HFFc6 (cell line): ENCODE results near the gene IGFBP6. TPM values are rescaled to one million over a fixed set of nuclear protein-coding genes. Genes with fewer than 3 reads are reported as not detected.

Experiments
- DNase-seq: peaks from one replicate; pipeline ENCODE4 v3.0.0-alpha.2; 2018
- H3K27ac Mint-ChIP-seq: 2 replicates; pipeline ENCODE4 v1.8.0; 2020; ENCODE audit warnings: mild to moderate bottlenecking, mixed read lengths
- H3K27me3 Mint-ChIP-seq: 2 replicates; pipeline ENCODE4 v1.8.0; 2021; ENCODE audit warnings: mild to moderate bottlenecking, moderate library complexity, mixed read lengths; ENCODE audit not compliant: insufficient read depth
- H3K36me3 Mint-ChIP-seq: 2 replicates; pipeline ENCODE4 v1.8.0; 2021; ENCODE audit warnings: low read depth, mixed read lengths
- H3K4me1 Mint-ChIP-seq: 2 replicates; pipeline ENCODE4 v1.8.0; 2020; ENCODE audit warnings: low read depth, mixed read lengths
- H3K4me3 Mint-ChIP-seq: 2 replicates; pipeline ENCODE4 v1.8.0; 2020; ENCODE audit warnings: mild to moderate bottlenecking, moderate library complexity, mixed read lengths
- H3K9me3 Mint-ChIP-seq: 2 replicates; pipeline ENCODE4 v1.8.0; 2020; ENCODE audit warnings: mild to moderate bottlenecking, mixed read lengths
- total RNA-seq, 6 experiments: library from RNA; stranded (reverse); fragmentation: NEBNext Ultra II Directional; extraction: Animal tissue kit (Norgen Biotek cat#: 25700); gene quantifications; 2 replicates in 1 of 6; 3 replicates in 5 of 6; pipeline ENCODE4 v1.2.3, GENCODE V29; 2021
- TF ChIP-seq, protein P1 (sequence below): fragments of 200-600 bp; sonication (generic); IDR thresholded peaks from 2 replicates; pipeline ENCODE4 v1.5.0; 2021; ENCODE audit warnings: antibody characterized with exemption, mild to moderate bottlenecking

Gene IGFBP6
- total RNA-seq, 6 experiments from 2014 or later: 317 to 444 (median 430) TPM

- Mint-ChIP-seq H3K27ac (no peak overlapping the region), H3K9me3 (peaks cover 19% of the 10 kb centered on the region), H3K4me3 (no peak overlapping the region), H3K36me3 (peaks cover 8% of the 10 kb centered on the region; the same call in 1 of the 2 replicates), H3K27me3 (peaks cover 5% of the 10 kb centered on the region), H3K4me1 (no peaks in the 10 kb centered on the region)
- TF ChIP-seq, protein P1, sequence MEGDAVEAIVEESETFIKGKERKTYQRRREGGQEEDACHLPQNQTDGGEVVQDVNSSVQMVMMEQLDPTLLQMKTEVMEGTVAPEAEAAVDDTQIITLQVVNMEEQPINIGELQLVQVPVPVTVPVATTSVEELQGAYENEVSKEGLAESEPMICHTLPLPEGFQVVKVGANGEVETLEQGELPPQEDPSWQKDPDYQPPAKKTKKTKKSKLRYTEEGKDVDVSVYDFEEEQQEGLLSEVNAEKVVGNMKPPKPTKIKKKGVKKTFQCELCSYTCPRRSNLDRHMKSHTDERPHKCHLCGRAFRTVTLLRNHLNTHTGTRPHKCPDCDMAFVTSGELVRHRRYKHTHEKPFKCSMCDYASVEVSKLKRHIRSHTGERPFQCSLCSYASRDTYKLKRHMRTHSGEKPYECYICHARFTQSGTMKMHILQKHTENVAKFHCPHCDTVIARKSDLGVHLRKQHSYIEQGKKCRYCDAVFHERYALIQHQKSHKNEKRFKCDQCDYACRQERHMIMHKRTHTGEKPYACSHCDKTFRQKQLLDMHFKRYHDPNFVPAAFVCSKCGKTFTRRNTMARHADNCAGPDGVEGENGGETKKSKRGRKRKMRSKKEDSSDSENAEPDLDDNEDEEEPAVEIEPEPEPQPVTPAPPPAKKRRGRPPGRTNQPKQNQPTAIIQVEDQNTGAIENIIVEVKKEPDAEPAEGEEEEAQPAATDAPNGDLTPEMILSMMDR: no peak
- no peak for DNase-seq
Measured at GRCh38 chr12:53133722-53134121, 36.3 kb downstream of the IGFBP6 start.

DNA sequence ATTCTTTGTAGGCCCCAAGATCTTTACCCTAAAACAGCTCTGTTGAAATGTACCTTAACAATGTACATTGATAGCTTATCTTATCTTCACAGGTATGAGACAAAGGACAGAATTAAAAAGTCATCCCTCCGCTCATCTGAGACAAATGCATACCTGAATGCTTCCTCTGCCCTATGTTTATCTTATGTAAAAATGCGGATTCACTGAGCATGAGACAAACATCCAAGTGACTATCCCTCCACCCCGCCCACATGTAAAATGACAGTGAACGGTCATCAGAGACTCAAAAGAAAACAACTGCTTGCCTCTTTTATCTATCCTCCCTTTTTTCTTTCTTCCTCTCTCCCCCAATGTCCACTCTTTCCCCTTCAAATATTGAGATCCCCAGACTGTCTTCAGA lies 45.9 kb downstream of the IGFBP6 start:
- no peaks in the 10 kb centered on the region for H3K4me1 Mint-ChIP-seq
- H3K27ac Mint-ChIP-seq: no peak overlapping the region
- H3K9me3 Mint-ChIP-seq: peaks cover 12% of the 10 kb centered on the region
- H3K4me3 Mint-ChIP-seq: no peak overlapping the region
- DNase-seq: no peak
- TF ChIP-seq, protein P1: no peak
- H3K36me3 Mint-ChIP-seq: no peaks in the 10 kb centered on the region; the same call in 1 of the 2 replicates
- H3K27me3 Mint-ChIP-seq: peaks cover 1% of the 10 kb centered on the region; the same call in 1 of the 2 replicates

DNA sequence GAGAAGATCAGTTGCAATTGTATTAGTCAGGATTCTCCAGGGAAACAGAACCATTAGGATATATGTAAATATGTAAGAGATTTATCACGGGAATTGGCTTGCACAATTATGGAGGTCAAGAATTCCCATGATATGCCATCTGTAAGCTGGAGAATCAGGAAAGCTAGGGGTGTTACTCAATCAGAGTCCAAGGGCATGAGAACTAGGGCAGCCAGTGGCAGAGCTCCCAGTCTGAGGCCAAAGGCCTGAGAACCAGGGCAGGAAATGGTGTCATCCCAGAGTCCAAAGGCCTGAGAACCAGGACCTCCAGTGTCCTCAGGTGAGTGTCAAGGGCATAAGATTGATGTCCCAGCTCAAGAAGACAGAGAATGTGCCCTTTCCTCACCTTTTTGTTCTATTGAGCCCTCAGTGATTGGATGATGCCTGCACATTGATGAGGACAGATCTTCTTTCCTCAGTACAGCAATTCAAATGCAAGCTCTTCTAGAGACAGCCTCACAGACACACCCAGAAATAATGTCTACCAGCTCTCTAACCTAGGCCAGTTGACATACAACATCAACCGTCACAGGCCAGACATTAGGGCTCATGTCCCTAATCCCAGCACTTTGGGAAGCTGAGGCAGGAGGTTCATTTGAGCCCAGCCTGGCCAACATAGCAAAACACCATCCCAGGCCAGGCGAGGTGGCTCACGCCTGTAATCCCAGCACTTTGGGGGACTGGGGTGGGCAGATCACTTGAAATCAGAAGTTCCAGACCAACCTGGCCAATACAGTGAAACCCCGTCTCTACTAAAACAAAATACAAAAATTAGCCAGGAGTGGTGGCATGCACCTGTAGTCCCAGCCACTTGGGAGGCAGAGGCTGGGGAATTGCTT lies 48.2 kb downstream of the IGFBP6 start:
- no peak for DNase-seq
- Mint-ChIP-seq H3K4me1 (no peaks in the 10 kb centered on the region; the same call in 1 of the 2 replicates), H3K4me3 (no peak overlapping the region), H3K9me3 (no peaks in the 10 kb centered on the region), H3K27ac (no peak overlapping the region), H3K36me3 (no peaks in the 10 kb centered on the region), H3K27me3 (peaks cover 1% of the 10 kb centered on the region; the same call in 1 of the 2 replicates)
- TF ChIP-seq, protein P1: no peak

GRCh38 chr12:53147181-53147580 lies 49.7 kb downstream of the IGFBP6 start:
- Mint-ChIP-seq H3K36me3 (no peaks in the 10 kb centered on the region), H3K4me3 (no peak overlapping the region)
- DNase-seq: no peak

GRCh38 chr12:53147653-53148052 lies 50.2 kb downstream of the IGFBP6 start:
- no peak overlapping the region for H3K4me3 Mint-ChIP-seq
- no peaks in the 10 kb centered on the region; the same call in 1 of the 2 replicates for H3K4me1 Mint-ChIP-seq
- H3K36me3 Mint-ChIP-seq: no peaks in the 10 kb centered on the region
- H3K27me3 Mint-ChIP-seq: peaks cover 1% of the 10 kb centered on the region; the same call in 1 of the 2 replicates
- no peaks in the 10 kb centered on the region for H3K9me3 Mint-ChIP-seq
- TF ChIP-seq, protein P1: no peak
- no peak for DNase-seq
- H3K27ac Mint-ChIP-seq: no peak overlapping the region

More at GRCh38 chr12:53147181-53147580, 49.7 kb downstream of the IGFBP6 start:
- TF ChIP-seq, protein P1: no peak
- H3K27me3 Mint-ChIP-seq: peaks cover 1% of the 10 kb centered on the region; the same call in 1 of the 2 replicates
- no peak overlapping the region for H3K27ac Mint-ChIP-seq
- no peaks in the 10 kb centered on the region for H3K9me3 Mint-ChIP-seq
- no peaks in the 10 kb centered on the region; the same call in 1 of the 2 replicates for H3K4me1 Mint-ChIP-seq
